Stimulated activated CD4-positive, alpha-beta T cell treated with anti-CD3 and anti-CD28 coated beads, Interleukin-15, amount 100 ng/mL, for 1 hour (primary cell): ENCODE results near the gene USP24.
"Not testable (repeated sequence)": the region's sequence is repeated elsewhere in the genome, so short reads cannot be mapped to it uniquely, and the experiment has no call there.

Source experiments
- DNase-seq, 2 donors: peaks; one replicate each; pipeline ENCODE4 v3.0.0-alpha.2; 2020; ENCODE audit warnings: low read depth in 1 of 2, low spot score in 1 of 2

The USP24 gene

GRCh38 chr1:55124470-55124869, 90.7 kb downstream of the USP24 start:
- DNase-seq = no peak

DNA sequence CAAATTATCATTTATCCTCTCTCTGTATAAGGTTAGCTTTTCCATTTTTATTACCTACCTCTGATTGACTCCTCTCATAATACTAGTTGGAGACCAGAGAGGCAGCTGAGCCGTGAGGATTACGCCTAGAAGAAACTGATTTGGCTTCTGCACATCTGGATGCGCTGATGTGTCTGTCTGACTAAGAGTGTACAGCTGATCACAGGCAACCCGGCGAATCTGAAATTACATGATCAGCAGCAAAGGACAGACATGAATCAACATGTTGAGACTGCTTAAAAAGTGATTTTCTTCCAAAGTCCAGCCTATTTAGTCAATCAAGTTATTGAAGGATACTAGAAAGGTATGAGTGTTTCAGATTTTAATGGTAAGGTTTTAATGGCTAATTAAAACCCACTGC, 94.6 kb downstream of the USP24 start:
- no peak for DNase-seq

DNA sequence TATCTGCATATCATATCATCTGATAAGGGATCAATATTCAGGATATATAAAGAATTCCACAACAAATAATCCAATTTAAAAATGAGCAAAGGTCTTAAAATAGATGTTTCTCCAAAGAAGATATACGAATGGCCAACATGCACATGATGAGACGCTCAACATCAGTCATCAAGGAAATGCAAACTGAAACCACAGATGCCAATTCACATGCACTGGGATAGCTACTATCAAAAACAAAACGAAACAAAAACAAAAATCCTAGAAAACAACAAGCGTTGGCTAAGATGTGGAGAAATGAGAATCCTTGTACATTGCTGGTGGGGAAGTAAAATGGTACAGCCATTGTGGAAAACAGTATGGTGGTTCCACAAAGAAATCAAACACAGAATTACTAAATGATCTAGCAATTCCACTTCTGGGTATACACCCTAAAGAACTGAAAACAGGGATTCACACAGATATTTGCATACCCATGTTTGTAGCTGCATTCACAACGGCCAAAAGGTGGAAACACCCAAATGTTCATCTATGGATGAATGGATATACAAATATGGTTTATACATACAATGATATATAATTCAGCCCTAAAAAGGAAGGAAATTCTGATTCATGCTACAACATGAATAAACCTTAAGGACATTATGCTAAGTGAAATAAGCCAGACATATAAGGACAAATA, 96.4 kb downstream of the USP24 start:
- DNase-seq = no peak

DNA sequence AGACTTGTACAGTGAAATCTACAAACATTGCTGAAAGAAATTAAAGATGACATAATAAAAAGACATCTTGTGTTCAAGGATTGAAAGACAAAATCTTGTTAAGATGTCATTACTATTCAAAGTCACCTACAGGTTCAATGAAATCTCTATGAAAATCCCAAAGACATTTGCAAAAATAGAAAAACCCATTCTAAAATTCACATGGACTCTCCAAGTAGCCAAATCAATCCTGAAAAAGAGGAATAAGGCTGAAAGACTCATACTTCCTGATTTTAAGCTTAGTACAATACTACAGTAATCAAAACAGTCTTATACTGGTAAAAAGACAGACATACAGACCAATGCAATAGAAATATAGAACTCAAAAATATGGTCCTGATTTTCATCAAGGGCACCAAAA, 97.2 kb downstream of the USP24 start:
- DNase-seq = no peak

DNA sequence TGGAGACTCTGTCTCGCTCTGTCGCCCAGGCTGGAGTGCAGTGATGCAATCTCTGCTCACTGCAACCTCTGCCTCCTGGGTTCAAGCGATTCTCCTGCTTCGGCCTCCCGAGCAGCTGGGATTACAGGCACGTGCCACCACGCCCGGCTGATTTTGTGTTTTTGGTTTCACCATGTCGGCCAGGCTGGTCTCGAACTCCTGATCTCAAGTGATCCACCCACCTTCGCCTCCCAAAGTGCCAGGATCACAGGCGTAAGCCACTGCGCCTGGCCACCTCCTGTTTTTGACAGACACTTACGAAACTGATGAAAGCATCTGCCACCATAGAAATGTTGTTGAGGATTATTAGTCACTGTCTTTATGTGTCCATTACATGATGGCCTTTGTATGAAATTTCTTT, 106.2 kb downstream of the USP24 start:
- DNase-seq = not testable (repeated sequence)

- no peak for DNase-seq
Measured at GRCh38 chr1:55107101-55107500, 108.1 kb downstream of the USP24 start.

DNA sequence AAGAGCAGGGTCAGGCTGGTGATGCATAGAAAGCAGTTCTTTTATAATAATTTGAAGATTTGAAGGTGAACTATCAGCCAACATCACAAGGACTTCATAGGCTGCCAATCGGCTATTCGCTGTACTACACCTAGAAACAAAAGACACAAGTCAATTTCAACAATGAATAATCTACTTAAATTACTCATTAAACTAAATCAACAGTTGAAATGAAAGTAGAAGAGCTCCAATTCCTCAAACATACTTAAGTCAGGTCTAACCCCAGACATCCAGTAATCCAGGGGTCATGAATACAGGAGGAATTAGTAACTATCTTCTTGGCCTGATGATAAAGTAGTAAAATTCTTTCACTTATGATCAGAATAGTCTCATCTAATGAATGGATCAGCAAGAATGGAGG, 111.3 kb downstream of the USP24 start:
- no peak for DNase-seq

DNA sequence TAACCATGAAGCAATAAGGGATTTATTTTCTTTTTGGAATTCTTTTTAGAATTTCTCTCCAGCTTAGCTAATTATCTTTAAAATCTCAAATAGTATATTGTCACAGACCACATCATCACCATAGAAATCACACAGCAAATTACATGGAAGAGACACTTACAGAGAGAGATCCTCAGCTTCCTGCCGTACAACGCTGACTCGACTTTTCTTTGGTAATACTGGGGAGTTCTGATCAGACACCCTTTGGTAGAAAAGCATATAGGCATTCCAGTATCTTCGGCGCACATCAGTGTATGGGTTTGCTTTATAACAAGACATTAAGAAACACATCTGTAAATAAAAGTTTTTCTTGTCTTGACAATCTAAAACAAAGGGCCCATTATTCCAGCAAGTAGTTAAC, 120.1 kb downstream of the USP24 start:
- no peak for DNase-seq

- no peak for DNase-seq
Measured at GRCh38 chr1:55092475-55092874, 122.7 kb downstream of the USP24 start.

- DNase-seq = no peak
Measured at GRCh38 chr1:55089683-55090082, 125.5 kb downstream of the USP24 start.

- DNase-seq = no peak
Measured at GRCh38 chr1:55088413-55088812, 126.8 kb downstream of the USP24 start.

DNA sequence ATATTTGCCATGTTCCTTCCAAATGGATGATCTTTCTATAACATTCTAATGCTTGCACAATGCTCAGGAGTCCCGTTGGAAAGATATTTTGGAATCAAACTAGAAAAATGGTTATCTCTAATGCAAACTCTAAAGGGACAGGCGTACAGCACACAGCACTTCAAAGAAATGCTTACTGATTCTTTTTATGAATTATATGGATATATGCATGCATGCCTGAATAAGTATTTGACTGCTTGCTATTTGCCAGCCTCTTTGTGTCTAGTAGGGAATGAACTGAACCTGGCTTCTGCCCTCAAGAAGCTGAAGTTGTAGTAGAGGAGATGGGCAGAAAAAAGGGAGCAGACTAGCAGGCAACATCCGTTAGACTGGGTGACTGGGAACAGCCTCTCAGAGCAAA, 127.7 kb downstream of the USP24 start:
- DNase-seq = no peak

- no peak for DNase-seq
Measured at GRCh38 chr1:55084257-55084656, 130.9 kb downstream of the USP24 start.

DNA sequence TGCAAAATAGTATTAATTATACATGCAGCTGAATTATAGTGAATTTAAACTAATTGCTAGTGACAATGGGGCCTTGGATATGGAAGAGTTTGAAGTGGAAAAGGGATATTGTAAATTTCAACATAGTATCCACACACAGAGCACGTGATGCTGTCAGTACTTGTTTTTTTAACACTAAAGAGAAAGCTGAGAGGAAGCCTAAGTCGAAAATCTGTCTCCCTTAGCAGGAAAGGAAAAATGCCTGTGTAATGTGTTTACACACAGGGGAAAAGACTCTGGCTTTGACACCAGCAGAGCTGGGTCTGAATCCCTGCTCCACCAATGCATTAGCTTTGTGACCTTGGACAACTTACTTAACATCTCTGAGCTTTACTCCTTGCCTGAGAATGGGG, 133.3 kb downstream of the USP24 start:
- DNase-seq = no peak

DNA sequence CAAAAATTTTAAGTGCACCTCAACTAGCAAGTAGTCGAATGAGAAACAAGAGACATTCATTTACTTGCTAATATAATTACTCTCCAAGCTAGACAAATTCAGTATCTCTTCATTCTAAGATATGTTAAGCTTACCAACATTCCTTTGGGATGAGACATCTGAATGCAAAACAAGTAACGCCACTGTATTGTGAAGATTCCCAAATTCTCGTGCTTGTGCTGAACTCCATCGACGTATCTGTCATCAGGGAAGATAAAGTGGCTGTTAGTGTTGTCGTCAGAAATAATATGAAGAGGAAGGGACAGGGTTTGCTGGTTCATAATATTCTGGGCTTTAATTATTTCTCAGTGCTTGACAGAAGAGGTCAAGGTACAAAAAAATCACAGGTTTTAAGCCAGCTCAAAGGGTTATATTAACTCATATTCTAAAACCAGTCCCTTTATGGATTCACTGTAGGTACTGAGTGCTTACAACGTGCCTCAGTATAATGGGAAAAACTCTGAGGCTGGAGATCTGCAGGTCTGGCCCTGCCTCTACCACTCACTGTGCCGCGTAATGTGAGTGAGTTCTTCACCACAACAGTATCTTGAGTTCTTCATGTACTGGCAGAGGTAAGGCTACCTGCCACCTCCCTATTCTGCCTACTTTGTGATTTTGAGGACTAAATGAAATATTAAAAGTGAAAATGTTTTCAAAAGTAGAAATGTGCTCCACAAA, 133.8 kb downstream of the USP24 start:
- no peak for DNase-seq

- no peak for DNase-seq
Measured at GRCh38 chr1:55079651-55080050, 135.5 kb downstream of the USP24 start.

DNA sequence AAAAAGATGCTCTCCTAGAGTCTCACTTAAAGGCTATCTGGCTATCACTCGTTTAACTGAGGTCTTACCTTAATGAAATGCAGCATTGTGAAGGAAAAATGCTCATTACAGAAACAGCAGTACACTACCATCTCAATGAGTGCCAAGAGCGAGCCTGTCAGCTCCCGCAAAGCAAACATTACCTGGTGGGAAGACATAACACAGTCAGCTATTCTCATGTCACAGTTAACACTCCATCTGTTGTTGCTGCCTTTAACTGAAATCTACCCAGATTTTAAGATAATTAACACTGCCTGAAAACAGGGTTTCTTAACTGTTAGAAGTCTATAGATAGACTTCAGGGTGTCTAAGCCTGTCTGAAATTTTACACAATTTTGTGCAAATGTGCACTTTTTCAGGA, 136.7 kb downstream of the USP24 start:
- no peak for DNase-seq

DNA sequence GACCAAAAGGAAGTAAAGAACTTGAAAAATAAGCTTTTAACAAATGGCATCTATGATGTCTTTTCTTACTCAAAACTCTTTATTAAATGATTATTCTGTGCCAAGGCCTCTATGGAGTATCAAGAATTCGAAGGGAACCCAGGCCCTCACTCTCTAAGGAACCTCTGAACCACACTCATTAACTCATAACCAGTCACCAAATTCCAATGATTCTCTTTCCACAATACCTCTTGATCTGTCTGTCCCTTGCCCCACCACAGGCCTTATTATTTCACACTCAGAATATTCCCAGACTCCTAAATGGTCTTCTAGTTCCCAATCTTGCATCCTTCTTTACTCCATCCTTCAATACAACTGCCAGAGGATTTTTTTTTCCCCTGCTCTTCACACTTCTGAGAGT, 138.8 kb downstream of the USP24 start:
- DNase-seq = no peak

DNA sequence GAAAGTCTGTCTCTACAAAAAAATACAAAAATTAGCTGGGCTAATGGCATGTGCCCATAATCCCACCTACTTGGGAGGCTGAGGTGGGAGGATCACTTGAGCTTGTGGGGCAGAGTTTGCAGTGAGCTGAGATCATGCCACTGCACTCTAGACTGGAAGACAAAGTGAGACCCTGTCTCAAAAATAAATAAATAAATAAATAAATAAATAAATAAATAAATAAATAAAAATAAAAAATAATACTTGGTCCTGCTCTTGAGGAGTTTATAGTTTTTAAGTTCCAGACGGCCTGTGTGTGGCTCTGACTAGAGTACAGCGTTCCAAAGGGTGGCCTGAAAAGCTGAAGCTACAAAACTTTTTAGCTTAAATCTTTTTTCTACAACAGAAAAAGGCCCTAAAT, 140.7 kb downstream of the USP24 start:
- DNase-seq = no peak

GRCh38 chr1:55073187-55073916, 141.8 kb downstream of the USP24 start:
- DNase-seq = no peak

DNA sequence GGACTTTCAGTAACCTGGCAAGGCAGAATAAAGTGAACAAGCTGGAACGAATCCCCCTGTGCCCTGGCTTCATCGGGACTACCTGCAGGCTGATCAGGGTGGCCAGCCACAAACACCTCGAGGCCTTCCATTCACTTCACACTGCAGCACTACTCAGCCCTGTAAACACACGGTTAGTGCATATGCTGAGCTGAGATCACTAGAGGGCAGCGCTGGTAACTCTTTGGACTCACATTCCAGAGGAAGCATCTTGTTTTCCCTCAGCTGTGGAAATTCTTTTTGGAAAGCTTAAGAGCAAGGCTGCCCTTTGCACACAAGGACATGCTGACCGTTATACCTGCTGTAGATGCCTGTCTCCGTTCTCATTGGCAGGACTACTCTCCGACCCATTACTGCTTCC, 143.7 kb downstream of the USP24 start:
- DNase-seq = no peak
